MG63 (cell line): ENCODE data around the gene PDE5A. TPM values are rescaled to one million over a fixed set of nuclear protein-coding genes. Genes with fewer than 3 reads are reported as not detected.
"Not testable (repeated sequence)": the region's sequence is repeated elsewhere in the genome, so short reads cannot be mapped to it uniquely, and the experiment has no call there.

Experiments
- DNase-seq: peaks from one replicate; pipeline ENCODE4 v3.0.0-alpha.2; 2020
- H3K27me3 ChIP-seq: fragments of 250-450 bp; sonication (Bioruptor Pico); 2 replicates; pipeline ENCODE4 v1.5.1; 2020; ENCODE audit warnings: mild to moderate bottlenecking, moderate library complexity
- H3K36me3 ChIP-seq: fragments of 250-450 bp; sonication (Bioruptor Pico); 2 replicates; pipeline ENCODE4 v1.5.1; 2020; ENCODE audit warnings: mild to moderate bottlenecking, moderate library complexity
- H3K4me3 ChIP-seq: fragments of 250-450 bp; sonication (Bioruptor Pico); 2 replicates; pipeline ENCODE4 v1.5.1; 2020; ENCODE audit warnings: mild to moderate bottlenecking, moderate library complexity
- H3K9me3 ChIP-seq: fragments of 250-450 bp; sonication (Bioruptor Pico); 2 replicates; pipeline ENCODE4 v1.5.1; 2020; ENCODE audit warnings: mild to moderate bottlenecking, moderate library complexity
- total RNA-seq: library from RNA; depleted of rRNA; stranded (reverse); fragments of >200 nt; shearing (Covaris generic); gene quantifications from 2 replicates; pipeline ENCODE4 v1.2.3, GENCODE V29; 2014; ENCODE audit warnings: low replicate concordance; rRNA removed

PDE5A gene
- total RNA-seq = 46.2 and 78.6 TPM in 2 replicates

DNA sequence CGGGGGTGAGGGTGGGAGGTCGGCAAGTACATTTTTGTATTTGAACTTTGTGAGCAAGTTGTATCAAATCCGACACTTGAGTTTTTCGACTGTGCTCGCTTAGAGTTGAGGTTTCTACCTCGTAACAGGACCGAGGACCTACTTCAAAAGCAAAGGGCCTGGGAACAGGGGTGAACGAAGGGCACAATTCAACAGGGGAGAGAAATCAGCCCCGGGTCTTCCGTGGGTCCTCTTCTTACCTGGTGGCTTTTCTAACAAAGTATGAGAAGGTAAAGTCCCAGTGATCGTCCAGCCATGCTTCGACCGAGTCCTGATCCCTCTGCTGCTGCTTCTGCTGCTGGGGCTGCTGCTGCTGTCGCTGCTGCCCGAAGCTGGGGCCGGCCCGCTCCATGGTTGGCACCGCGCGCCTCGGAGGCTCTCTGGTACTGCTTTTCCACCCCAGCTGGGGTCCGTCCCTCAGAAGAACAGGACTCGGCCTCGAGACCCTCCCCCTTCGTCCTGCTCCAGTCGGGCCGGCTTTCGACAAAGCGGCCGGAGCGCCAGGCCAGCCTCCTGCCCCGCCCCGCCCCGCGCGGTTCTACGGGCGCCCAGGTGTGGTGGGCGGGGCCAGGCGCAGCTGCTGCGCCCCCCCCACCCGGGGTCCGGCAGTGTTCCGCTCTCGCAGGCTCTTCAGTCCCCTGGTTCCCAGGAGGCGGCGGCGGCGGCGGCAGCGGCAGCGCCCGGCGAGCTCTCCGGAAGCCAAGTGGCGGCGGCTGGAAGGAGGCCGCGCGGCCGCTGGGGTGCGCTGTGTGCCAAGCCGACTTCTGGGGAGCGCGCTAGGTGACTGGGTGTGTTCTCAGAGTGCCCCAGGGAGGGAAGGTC, at the start of gene PDE5A:
TSS of gene PDE5A (minus strand) at position 524 of the 861 bp plus-strand sequence. CDS start at position 391, 133 bp downstream.
- H3K27me3 ChIP-seq = no peaks in the 10 kb centered on the region
- H3K9me3 ChIP-seq = no peaks in the 10 kb centered on the region
- peak within 1 kb of the TSS; percentile 79 for H3K4me3 ChIP-seq
- peak; percentile 79 for DNase-seq
- H3K36me3 ChIP-seq = peaks cover 8% of the 10 kb centered on the region

DNA sequence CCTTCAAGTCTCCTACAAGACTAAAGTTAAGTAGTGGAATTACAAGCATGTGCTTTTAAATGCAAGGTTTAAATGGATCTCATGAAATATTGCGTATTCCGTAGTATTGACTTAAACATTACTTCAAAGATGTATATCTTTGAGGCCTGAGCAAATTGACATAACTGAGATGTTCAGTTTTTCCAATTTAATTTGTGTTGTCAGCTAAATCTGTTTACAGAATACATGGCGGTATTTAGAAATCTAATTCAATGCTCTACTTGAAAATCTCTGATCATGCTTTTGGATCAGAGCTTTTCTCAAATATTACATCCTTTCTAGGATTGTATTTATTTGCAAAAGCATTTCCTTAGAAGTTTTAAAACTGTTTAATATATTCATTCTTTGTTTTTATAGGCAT, 47.5 kb upstream of the PDE5A start:
- Histone ChIP-seq H3K4me3 (no peak overlapping the region), H3K36me3 (no peaks in the 10 kb centered on the region), H3K27me3 (no peaks in the 10 kb centered on the region), H3K9me3 (no peaks in the 10 kb centered on the region)
- no peak for DNase-seq

DNA sequence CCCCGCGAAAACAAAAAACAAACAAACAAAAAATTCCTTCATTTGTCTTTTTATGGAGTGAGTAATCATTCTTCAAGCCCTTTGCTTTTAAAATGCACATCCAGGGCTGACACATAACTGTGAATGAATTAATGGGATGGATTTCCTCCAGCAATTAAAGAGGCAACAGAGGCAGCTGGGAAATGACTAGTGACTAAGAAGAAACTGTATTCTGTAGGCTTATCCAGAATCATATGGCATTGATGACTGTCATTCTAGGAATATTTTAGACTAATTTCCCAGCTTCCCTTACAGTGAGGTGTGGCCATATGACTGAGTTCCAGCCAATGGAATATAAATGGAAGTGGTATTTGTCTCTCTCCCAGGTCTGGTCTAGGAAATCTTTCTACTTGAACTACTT, 46.8 kb upstream of the PDE5A start:
- no peak for DNase-seq
- no peak overlapping the region for H3K4me3 ChIP-seq

GRCh38 chr4:119672938-119673337, 44.3 kb upstream of the PDE5A start:
- Histone ChIP-seq H3K27me3 (no peaks in the 10 kb centered on the region), H3K9me3 (no peaks in the 10 kb centered on the region), H3K4me3 (no peak overlapping the region), H3K36me3 (no peaks in the 10 kb centered on the region)
- DNase-seq = no peak

More for the DNA sequence above, 46.8 kb upstream of the PDE5A start:
- Histone ChIP-seq H3K9me3 (no peaks in the 10 kb centered on the region), H3K36me3 (no peaks in the 10 kb centered on the region), H3K27me3 (no peaks in the 10 kb centered on the region)

GRCh38 chr4:119672086-119672485, 43.5 kb upstream of the PDE5A start:
- Histone ChIP-seq H3K9me3 (no peaks in the 10 kb centered on the region), H3K4me3 (no peak overlapping the region), H3K36me3 (no peaks in the 10 kb centered on the region), H3K27me3 (no peaks in the 10 kb centered on the region)
- no peak for DNase-seq

GRCh38 chr4:119671205-119671604, 42.6 kb upstream of the PDE5A start:
- no peak overlapping the region for H3K4me3 ChIP-seq
- DNase-seq = no peak
- no peaks in the 10 kb centered on the region for H3K36me3 ChIP-seq
- H3K9me3 ChIP-seq = no peaks in the 10 kb centered on the region
- H3K27me3 ChIP-seq = no peaks in the 10 kb centered on the region

DNA sequence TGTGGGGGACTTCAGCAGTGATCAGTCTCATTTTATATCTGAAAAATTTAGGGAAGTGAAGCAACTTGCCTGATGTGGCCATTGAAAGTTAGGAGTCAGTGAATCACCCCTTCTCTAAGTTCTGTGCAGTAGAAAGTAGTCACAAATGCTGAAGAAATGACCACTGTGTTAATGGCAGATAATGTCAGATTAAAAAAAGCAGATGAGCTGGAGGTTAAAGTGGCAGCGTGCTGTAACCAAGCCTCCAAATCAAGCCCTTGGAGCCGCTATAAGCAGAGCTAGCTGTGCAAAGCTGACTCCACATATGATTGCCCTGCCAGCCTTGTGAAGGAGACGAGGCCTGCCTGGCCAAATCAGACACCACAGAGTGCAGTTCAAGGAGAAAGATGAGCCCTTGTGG, 39.2 kb upstream of the PDE5A start:
- Histone ChIP-seq H3K4me3 (no peak overlapping the region), H3K9me3 (no peaks in the 10 kb centered on the region), H3K36me3 (no peaks in the 10 kb centered on the region), H3K27me3 (no peaks in the 10 kb centered on the region)
- no peak for DNase-seq

- no peak overlapping the region for H3K4me3 ChIP-seq
- DNase-seq = no peak
- H3K9me3 ChIP-seq = no peaks in the 10 kb centered on the region
- H3K36me3 ChIP-seq = no peaks in the 10 kb centered on the region
- no peaks in the 10 kb centered on the region for H3K27me3 ChIP-seq
These were observed 38.1 kb upstream of the PDE5A start for GRCh38 chr4:119666653-119667091.

- H3K4me3 ChIP-seq = no peak overlapping the region
- no peaks in the 10 kb centered on the region for H3K36me3 ChIP-seq
- no peaks in the 10 kb centered on the region for H3K9me3 ChIP-seq
These were observed 37.1 kb upstream of the PDE5A start for GRCh38 chr4:119665752-119666151.

DNA sequence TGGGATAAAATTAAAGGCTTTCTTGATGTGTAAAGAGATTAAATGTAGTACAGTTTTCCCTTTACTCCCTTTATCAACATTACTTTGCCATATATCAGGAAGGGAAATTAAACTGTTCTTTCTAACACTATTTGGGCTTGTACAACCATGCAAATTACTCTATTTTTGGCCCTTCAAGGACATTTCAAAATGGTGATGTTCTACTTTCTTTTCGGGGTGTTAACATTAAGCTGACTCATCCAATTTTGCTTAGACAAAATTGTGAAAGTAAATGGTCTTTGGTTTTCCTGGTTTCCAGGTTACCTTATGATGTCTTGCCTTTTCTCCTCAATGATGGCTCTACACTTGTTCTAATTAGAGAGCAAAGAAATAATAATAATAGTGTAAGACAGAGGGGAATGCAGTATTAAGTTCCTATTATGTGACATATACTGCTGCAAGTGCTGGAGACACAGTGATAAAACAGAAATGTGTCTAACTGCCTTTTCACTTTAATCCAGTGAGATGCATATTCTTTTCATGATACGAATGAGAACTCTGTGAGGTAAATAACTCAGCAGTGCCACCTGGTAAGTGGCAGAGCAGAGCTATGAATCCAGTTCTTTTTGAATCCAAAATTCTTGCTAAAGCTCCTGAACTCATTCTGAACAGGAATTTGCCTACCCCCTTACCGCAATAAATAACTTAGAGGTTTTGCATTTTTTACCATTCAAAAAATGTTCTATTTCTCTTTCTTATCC, 35.7 kb upstream of the PDE5A start:
- Histone ChIP-seq H3K27me3 (no peaks in the 10 kb centered on the region), H3K9me3 (no peaks in the 10 kb centered on the region), H3K36me3 (no peaks in the 10 kb centered on the region), H3K4me3 (no peak overlapping the region)
- no peak for DNase-seq

More at GRCh38 chr4:119665752-119666151, 37.1 kb upstream of the PDE5A start:
- DNase-seq = no peak
- no peaks in the 10 kb centered on the region for H3K27me3 ChIP-seq

DNA sequence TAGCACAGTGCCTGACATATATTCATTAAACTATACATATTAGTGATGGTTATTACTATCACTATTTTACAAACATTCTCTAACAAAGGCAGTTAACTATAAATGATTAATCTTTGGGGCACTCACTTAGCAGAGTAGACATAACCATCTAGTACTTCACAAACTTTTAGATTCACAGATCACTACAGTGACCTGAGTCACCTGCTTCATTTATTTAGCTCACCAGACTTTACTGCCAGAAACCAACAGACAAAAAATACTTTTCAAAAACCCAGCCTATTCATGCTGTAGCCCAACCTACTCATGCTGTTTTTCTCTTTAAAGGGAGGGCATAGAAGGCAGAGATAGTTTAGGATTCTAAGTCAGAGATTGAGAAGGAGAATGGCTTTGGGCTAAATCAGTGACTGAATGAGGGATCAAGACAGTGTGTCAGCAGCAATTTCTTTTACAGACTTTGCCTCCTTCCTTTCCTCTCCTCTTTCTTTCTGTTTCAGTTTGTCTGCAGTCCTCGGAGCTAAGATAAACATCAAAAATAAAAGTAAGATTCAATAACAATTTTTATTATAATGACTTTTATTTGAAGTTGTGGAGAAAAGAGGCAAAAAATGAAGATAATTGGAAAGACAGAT, 34.7 kb upstream of the PDE5A start:
- no peaks in the 10 kb centered on the region for H3K9me3 ChIP-seq
- H3K36me3 ChIP-seq = no peaks in the 10 kb centered on the region
- no peaks in the 10 kb centered on the region for H3K27me3 ChIP-seq
- no peak for DNase-seq
- no peak overlapping the region for H3K4me3 ChIP-seq

GRCh38 chr4:119662612-119663011, 34.0 kb upstream of the PDE5A start:
- not testable (repeated sequence) for H3K9me3 ChIP-seq, H3K27me3 ChIP-seq, H3K36me3 ChIP-seq, DNase-seq, H3K4me3 ChIP-seq

DNA sequence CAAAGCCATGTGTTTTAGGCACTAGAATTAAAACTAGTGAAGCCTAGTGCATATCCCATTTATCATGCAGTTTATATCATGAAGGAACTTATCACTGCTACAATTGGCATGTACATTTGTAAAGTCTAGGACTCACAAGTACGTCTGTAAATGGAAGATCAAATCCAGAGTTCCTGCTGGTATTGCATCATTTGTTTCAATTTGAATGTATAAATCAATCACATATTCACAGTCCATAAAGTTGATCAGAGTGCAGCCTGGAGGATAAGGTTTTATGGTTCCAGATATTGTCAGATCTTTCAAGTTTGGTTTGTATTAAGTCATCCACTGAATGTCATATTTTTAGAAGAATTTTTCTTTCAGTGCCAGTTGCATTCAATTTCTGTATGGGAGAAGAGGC, 32.6 kb upstream of the PDE5A start:
- H3K9me3 ChIP-seq = no peaks in the 10 kb centered on the region
- no peaks in the 10 kb centered on the region for H3K27me3 ChIP-seq
- H3K4me3 ChIP-seq = no peak overlapping the region
- no peaks in the 10 kb centered on the region for H3K36me3 ChIP-seq
- no peak for DNase-seq

- Histone ChIP-seq H3K4me3 (no peak overlapping the region), H3K36me3 (no peaks in the 10 kb centered on the region), H3K27me3 (no peaks in the 10 kb centered on the region), H3K9me3 (no peaks in the 10 kb centered on the region)
- DNase-seq = no peak
These were observed 31.0 kb upstream of the PDE5A start for GRCh38 chr4:119659576-119659975.

DNA sequence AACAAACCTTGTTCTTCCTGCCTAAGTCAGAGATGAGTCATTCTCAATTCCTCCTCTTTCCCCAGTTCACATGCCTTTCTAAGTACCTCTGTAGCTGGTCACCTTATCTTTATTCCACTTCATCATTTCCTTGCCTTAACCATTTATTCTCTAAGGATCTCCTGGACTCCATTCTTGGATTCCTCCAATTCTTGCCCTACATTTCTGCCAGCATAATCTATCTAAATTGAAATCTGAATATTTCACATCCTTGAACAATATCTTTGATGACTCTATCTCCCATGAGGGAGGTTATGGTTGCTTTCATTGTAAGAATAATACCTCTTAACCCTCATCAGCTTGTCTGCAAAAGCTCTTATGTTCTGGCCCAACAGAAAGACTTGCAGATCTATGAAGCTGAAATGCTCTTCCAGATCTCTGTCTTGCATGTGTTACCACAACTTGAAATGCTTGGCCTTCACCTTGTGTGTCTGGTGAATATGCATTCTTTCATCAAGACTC, 28.6 kb upstream of the PDE5A start:
- no peak for DNase-seq
- Histone ChIP-seq H3K9me3 (no peaks in the 10 kb centered on the region), H3K27me3 (no peaks in the 10 kb centered on the region), H3K36me3 (no peaks in the 10 kb centered on the region), H3K4me3 (no peak overlapping the region)

DNA sequence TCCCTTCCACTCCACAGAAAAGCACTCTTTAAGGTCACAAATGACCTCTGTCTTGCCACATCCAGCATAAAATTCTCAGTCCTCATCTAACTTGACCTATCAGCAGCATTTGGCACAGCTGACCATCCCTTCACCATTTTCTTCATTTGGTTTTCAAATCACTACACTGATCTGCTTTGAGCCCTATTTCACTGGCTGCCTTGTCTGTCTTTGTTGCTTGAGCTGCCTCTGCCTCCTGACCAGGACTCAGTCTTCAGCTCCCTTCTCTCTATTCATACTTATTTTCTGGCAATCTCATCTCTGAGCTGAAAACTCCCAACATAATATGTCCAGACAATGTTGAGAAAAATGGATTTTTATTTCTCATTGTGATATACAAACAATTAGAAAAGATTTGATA, 27.7 kb upstream of the PDE5A start:
- no peak for DNase-seq

More for the DNA sequence above, 27.7 kb upstream of the PDE5A start:
- Histone ChIP-seq H3K27me3 (no peaks in the 10 kb centered on the region), H3K9me3 (no peaks in the 10 kb centered on the region), H3K36me3 (no peaks in the 10 kb centered on the region), H3K4me3 (no peak overlapping the region)
